H1 (cell line): ENCODE results near the gene DENND1A. TPM values are rescaled to one million over a fixed set of nuclear protein-coding genes. Genes with fewer than 3 reads are reported as not detected.

Source experiments
- CHD1 ChIP-seq: IDR thresholded peaks from 2 replicates; pipeline ENCODE4 v1.6.1; 2012; ENCODE audit warnings: low read depth, low read length, improper control_type of control experiment
- polyA plus RNA-seq, 7 experiments: library from polyadenylated mRNA; depleted of rRNA in 3 of 7; stranded (reverse) in 5 of 7; unstranded in 2 of 7; fragments of >200 nt in 5 of 7; fragments of 200-250 nt in 2 of 7; gene quantifications; 1 replicate in 5 of 7; 2 replicates in 1 of 7; 4 replicates in 1 of 7; pipeline versions ENCODE4 v1.2.1 to v1.2.3, GENCODE V29; 2011 to 2013; ENCODE audit warnings: missing spikeins in 2 of 7, mixed read lengths in 2 of 7
- total RNA-seq: library from RNA; stranded (reverse); fragmentation: NEBNext Ultra II Directional; extraction: Animal tissue kit (Norgen Biotek cat#: 25700); gene quantifications from 2 replicates; pipeline ENCODE4 v1.2.1, GENCODE V29; 2021
- TF ChIP-seq, protein P1 (sequence below): IDR thresholded peaks from 2 replicates; pipeline ENCODE4 v1.6.1; 2012; ENCODE audit warnings: inconsistent platforms

DENND1A gene
- total and polyA plus RNA-seq, 2 of the 8 experiments (the other 6 are each of a cell fraction or from before 2014, with no cell fraction given), result 24.1 to 26.4 TPM

DNA sequence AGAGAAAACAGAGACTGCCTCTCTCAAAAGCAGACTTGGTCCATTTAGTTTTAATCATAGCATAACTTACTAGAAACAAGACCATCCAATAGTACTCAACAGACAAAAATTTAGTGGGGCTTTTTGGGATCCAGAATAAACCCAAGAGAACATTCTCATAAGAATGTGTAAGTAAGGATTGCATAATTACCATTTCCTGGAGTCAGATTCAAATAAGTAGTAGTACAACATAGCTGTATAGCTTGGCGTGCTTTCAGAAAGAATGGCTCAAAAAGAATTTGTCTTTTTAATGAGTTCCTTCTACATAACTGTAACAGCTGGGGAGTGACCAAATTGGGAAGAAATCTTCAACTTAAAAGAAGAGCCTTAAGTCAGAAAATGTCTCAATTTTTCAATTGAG, 145.4 kb downstream of the DENND1A start (continued):
- TF ChIP-seq, protein P1, sequence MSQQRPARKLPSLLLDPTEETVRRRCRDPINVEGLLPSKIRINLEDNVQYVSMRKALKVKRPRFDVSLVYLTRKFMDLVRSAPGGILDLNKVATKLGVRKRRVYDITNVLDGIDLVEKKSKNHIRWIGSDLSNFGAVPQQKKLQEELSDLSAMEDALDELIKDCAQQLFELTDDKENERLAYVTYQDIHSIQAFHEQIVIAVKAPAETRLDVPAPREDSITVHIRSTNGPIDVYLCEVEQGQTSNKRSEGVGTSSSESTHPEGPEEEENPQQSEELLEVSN, result no peak
- no peak for TF ChIP-seq CHD1
